Liver (tissue), 9 donors: Measurements from ENCODE around the gene HDAC10. TPM values are rescaled to one million over a fixed set of nuclear protein-coding genes. Genes with fewer than 3 reads are reported as not detected.

Experiments
- DNase-seq: peaks from one replicate; pipeline ENCODE4 v3.0.0-alpha.2; 2017; ENCODE audit warnings: low spot score
- H3K27ac ChIP-seq, 2 donors: one replicate each; pipeline ENCODE4 v1.7.0; 2013; ENCODE audit warnings: inconsistent platforms in 2 of 2, low read length in 2 of 2, control low read depth in 1 of 2, low read depth in 1 of 2, mild to moderate bottlenecking in 1 of 2
- H3K27me3 ChIP-seq, 4 donors: one replicate each; pipeline versions ENCODE4 v1.6.1 to v1.7.0; 2013; ENCODE audit warnings: low read length in 3 of 4, inconsistent platforms in 1 of 4, mild to moderate bottlenecking in 1 of 4, moderate library complexity in 1 of 4; ENCODE audit not compliant: control insufficient read depth in 4 of 4, insufficient read depth in 4 of 4
- H3K36me3 ChIP-seq, 4 donors: one replicate each; pipeline versions ENCODE4 v1.6.1 to v1.7.0; 2013; ENCODE audit warnings: low read length in 3 of 4, mild to moderate bottlenecking in 3 of 4, low read depth in 1 of 4, moderate library complexity in 1 of 4; ENCODE audit not compliant: control insufficient read depth in 4 of 4, insufficient read depth in 3 of 4
- H3K4me1 ChIP-seq, 4 donors: one replicate each; pipeline versions ENCODE4 v1.6.1 to v1.7.0; 2013; ENCODE audit warnings: low read length in 3 of 4, mild to moderate bottlenecking in 3 of 4, moderate library complexity in 1 of 4; ENCODE audit not compliant: control insufficient read depth in 4 of 4, insufficient read depth in 4 of 4
- H3K4me3 ChIP-seq, 3 donors: one replicate each; pipeline versions ENCODE4 v1.6.1 to v1.7.0; 2013; ENCODE audit warnings: low read length in 3 of 3, control low read depth in 1 of 3, low read depth in 1 of 3, mild to moderate bottlenecking in 1 of 3
- H3K9ac ChIP-seq, 2 donors: one replicate each; pipeline ENCODE4 v1.7.0; 2013; ENCODE audit warnings: low read length in 2 of 2, mild to moderate bottlenecking in 2 of 2, moderate library complexity in 2 of 2, control low read depth in 1 of 2, low read depth in 1 of 2
- H3K9me3 ChIP-seq, 4 donors: one replicate each; pipeline versions ENCODE4 v1.6.1 to v1.7.0; 2013; ENCODE audit warnings: low read length in 3 of 4; ENCODE audit not compliant: control insufficient read depth in 4 of 4
- EGR1 ChIP-seq, 2 donors: IDR thresholded peaks; 2 replicates each; pipeline ENCODE4 v1.6.1; 2016 to 2018; ENCODE audit warnings: antibody characterized with exemption in 2 of 2, low read depth in 2 of 2
- FOXA1 ChIP-seq: IDR thresholded peaks from 2 replicates; pipeline ENCODE4 v1.6.1; 2016; ENCODE audit warnings: antibody characterized with exemption
- FOXA2 ChIP-seq: IDR thresholded peaks from 2 replicates; pipeline ENCODE4 v1.6.1; 2016; ENCODE audit warnings: antibody characterized with exemption
- GABPA ChIP-seq, 2 donors: IDR thresholded peaks in 1 of 2; conservative IDR thresholded peaks in 1 of 2; 2 replicates each; pipeline ENCODE4 v1.6.1; 2016; ENCODE audit warnings: antibody characterized with exemption in 2 of 2, mild to moderate bottlenecking in 1 of 2, moderate library complexity in 1 of 2
- HNF4A ChIP-seq, 2 donors: conservative IDR thresholded peaks; 2 replicates each; pipeline ENCODE4 v1.6.1; 2016; ENCODE audit warnings: antibody characterized with exemption in 2 of 2, mild to moderate bottlenecking in 2 of 2
- JUND ChIP-seq, 2 donors: IDR thresholded peaks; 2 replicates each; pipeline ENCODE4 v1.6.1; 2016; ENCODE audit warnings: antibody characterized with exemption in 2 of 2
- NR2F2 ChIP-seq: IDR thresholded peaks from 2 replicates; pipeline ENCODE4 v1.6.1; 2016; ENCODE audit warnings: antibody characterized with exemption
- RAD21 ChIP-seq, 2 donors: IDR thresholded peaks; 2 replicates each; pipeline ENCODE4 v1.6.1; 2016; ENCODE audit warnings: antibody characterized with exemption in 2 of 2, mild to moderate bottlenecking in 2 of 2
- RXRA ChIP-seq, 2 donors: IDR thresholded peaks; 2 replicates each; pipeline ENCODE4 v1.6.1; 2017 to 2018; ENCODE audit warnings: antibody characterized with exemption in 2 of 2, mild to moderate bottlenecking in 1 of 2
- SP1 ChIP-seq: IDR thresholded peaks from 2 replicates; pipeline ENCODE4 v1.6.1; 2018; ENCODE audit warnings: antibody characterized with exemption, mild to moderate bottlenecking
- YY1 ChIP-seq: IDR thresholded peaks from 2 replicates; pipeline ENCODE4 v1.6.1; 2016; ENCODE audit warnings: antibody characterized with exemption, mild to moderate bottlenecking
- WGBS: extraction: QIAGEN DNeasy Blood & Tissue Kit; methylation state at CpG from one replicate; pipeline ENCODE4 v1.1.7; 2013; 5-methylcytosine and 5-hydroxymethylcytosine counted together
- polyA plus RNA-seq, 2 donors: library from polyadenylated mRNA; stranded (reverse) in 1 of 2; unstranded in 1 of 2; fragments of 200-250 nt in 1 of 2; fragments of >200 nt in 1 of 2; fragmentation: Nextera tagmentation in 1 of 2; extraction: Ambion mirVana in 1 of 2; gene quantifications; one replicate each; pipeline versions ENCODE4 v1.2.1 to v1.2.3, GENCODE V29; 2013 to 2015
- total RNA-seq, 2 donors: library from RNA; depleted of rRNA; stranded (reverse); fragments of >200 nt; gene quantifications; one replicate each; pipeline ENCODE4 v1.2.3, GENCODE V29; 2014
- TF ChIP-seq, protein P1 (sequence below): IDR thresholded peaks from 2 replicates; pipeline ENCODE4 v1.6.1; 2016; ENCODE audit warnings: antibody characterized with exemption
- TF ChIP-seq, protein P2 (sequence below): IDR thresholded peaks from 2 replicates; pipeline ENCODE4 v1.6.1; 2016; ENCODE audit warnings: antibody characterized with exemption
- TF ChIP-seq, protein P3 (sequence below): IDR thresholded peaks from 2 replicates; pipeline ENCODE4 v1.6.1; 2016; ENCODE audit warnings: antibody characterized with exemption, mild to moderate bottlenecking
- TF ChIP-seq, protein P4 (sequence below): fragments of 150-350 bp; IDR thresholded peaks from 2 replicates; pipeline ENCODE4 v1.5.1; 2017; ENCODE audit warnings: improper control_type of control experiment, low read depth, low read length; ENCODE audit not compliant: missing input control
- donor health status: healthy.
- donor health status: healthy.
- donor health status: healthy.
- donor health status: healthy.
- donor health status: healthy.

HDAC10 gene
- total and polyA plus RNA-seq, 4 donors = 6.2 to 18.2 (median 13.6) TPM

DNA sequence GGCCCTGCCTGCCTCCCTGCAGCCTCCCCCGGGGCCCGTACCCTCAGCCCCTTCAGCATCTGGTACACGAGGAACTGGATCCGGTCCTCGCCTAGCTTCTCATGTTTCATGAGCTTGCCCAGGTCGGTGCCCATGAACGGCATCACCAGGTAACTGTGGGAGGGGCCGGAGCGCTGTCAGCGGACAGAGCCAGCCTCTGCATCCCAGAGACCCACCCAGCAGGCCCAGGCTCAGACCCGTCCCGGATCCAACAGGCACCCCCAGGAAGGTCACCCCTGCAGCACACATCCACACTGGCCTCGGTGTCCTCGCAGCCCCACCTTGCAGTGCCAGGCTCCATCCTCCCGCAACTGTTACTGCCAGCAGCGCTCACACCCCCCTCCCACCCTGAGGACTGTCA is 6.0 kb upstream of the HDAC10 start (continued):
- TF ChIP-seq, protein P1, sequence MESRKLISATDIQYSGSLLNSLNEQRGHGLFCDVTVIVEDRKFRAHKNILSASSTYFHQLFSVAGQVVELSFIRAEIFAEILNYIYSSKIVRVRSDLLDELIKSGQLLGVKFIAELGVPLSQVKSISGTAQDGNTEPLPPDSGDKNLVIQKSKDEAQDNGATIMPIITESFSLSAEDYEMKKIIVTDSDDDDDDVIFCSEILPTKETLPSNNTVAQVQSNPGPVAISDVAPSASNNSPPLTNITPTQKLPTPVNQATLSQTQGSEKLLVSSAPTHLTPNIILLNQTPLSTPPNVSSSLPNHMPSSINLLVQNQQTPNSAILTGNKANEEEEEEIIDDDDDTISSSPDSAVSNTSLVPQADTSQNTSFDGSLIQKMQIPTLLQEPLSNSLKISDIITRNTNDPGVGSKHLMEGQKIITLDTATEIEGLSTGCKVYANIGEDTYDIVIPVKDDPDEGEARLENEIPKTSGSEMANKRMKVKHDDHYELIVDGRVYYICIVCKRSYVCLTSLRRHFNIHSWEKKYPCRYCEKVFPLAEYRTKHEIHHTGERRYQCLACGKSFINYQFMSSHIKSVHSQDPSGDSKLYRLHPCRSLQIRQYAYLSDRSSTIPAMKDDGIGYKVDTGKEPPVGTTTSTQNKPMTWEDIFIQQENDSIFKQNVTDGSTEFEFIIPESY = no peak
- TF ChIP-seq HNF4A (conservative IDR thresholded peaks at IDR 0.05) = no peak
- no peak for TF ChIP-seq GABPA (IDR thresholded peaks at IDR 0.05 in 1 of 2, conservative IDR thresholded peaks at IDR 0.05 in 1 of 2)
- no peak for TF ChIP-seq RXRA (IDR thresholded peaks at IDR 0.05)

DNA sequence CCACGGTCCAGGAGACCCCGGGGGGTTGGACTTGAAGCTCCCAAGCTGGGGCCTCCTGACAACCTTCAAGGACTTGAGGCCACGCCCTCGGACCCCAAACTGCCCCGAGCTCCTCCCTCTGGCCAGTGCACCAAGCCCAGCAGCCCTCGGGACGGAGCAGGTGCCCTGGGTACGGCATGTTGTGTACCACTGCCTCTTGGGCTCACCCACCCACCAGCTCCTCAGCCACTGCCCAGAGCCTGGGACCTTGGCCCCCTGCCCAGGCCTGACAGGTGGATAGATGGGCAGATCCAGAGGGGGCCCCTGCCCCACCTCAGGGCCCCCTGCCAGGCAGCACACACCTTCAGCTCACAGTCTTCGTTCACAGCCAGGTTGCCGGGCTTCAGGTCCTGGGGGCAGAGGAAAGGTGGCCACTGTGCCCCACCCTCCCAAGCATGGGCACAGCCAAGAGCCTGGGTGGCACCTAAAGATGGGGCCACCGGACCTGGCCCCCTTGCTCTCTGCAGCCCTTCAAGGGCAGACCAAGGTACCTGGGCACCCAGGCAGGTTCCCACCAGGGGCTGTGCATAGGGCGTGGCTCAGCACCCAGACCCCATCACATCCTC is 5.3 kb upstream of the HDAC10 start:
- peaks cover 17 to 41% (median 27%) of the 10 kb centered on the region in 4 donors for H3K4me1 ChIP-seq
- no peak overlapping the region for H3K9ac ChIP-seq
- no peak for DNase-seq
- H3K27ac ChIP-seq = no peak overlapping the region
- H3K36me3 ChIP-seq = peaks cover 0 to 1% (median 0%) of the 10 kb centered on the region in 4 donors
- 88% methylated on average over 12 of the region's 12 CpGs for WGBS
- no peaks in the 10 kb centered on the region for H3K9me3 ChIP-seq
- no peak overlapping the region for H3K4me3 ChIP-seq
- TF ChIP-seq, protein P2, sequence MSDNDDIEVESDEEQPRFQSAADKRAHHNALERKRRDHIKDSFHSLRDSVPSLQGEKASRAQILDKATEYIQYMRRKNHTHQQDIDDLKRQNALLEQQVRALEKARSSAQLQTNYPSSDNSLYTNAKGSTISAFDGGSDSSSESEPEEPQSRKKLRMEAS = no peak
- no peak for TF ChIP-seq FOXA2
- no peak for TF ChIP-seq SP1
- TF ChIP-seq, protein P3, sequence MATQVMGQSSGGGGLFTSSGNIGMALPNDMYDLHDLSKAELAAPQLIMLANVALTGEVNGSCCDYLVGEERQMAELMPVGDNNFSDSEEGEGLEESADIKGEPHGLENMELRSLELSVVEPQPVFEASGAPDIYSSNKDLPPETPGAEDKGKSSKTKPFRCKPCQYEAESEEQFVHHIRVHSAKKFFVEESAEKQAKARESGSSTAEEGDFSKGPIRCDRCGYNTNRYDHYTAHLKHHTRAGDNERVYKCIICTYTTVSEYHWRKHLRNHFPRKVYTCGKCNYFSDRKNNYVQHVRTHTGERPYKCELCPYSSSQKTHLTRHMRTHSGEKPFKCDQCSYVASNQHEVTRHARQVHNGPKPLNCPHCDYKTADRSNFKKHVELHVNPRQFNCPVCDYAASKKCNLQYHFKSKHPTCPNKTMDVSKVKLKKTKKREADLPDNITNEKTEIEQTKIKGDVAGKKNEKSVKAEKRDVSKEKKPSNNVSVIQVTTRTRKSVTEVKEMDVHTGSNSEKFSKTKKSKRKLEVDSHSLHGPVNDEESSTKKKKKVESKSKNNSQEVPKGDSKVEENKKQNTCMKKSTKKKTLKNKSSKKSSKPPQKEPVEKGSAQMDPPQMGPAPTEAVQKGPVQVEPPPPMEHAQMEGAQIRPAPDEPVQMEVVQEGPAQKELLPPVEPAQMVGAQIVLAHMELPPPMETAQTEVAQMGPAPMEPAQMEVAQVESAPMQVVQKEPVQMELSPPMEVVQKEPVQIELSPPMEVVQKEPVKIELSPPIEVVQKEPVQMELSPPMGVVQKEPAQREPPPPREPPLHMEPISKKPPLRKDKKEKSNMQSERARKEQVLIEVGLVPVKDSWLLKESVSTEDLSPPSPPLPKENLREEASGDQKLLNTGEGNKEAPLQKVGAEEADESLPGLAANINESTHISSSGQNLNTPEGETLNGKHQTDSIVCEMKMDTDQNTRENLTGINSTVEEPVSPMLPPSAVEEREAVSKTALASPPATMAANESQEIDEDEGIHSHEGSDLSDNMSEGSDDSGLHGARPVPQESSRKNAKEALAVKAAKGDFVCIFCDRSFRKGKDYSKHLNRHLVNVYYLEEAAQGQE = no peak
- H3K27me3 ChIP-seq = no peaks in the 10 kb centered on the region

DNA sequence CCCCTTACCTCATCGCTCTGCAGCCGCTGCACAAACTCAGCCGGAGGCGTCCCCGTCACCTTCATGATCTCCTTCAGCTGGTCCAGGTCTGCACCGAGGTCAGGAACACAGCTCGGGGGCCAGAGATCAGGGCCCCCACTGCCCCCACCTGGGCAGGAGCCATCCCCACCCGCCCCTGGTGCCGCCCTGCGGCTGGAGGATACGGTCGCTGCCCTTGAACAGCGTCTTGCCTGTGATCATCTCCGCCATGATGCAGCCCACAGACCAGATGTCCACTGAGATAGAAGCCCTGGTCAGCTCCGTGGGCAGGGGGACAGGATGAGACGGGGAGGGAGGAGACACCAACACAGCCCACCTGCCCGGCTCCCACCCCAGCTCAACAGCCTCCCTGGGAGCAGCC is 4.5 kb upstream of the HDAC10 start:
- Histone ChIP-seq H3K36me3 (peaks cover 0 to 1% (median 0%) of the 10 kb centered on the region in 4 donors), H3K4me3 (no peak overlapping the region), H3K9ac (no peak overlapping the region), H3K9me3 (no peaks in the 10 kb centered on the region), H3K27me3 (no peaks in the 10 kb centered on the region), H3K27ac (no peak overlapping the region), H3K4me1 (peaks cover 14 to 43% (median 25%) of the 10 kb centered on the region in 4 donors)
- TF ChIP-seq NR2F2 (no peak), JUND (IDR thresholded peaks at IDR 0.05) (no peak), FOXA2 (no peak), EGR1 (IDR thresholded peaks at IDR 0.05; ENCODE audit: low read depth in 2 of 2) (no peak), GABPA (IDR thresholded peaks at IDR 0.05 in 1 of 2, conservative IDR thresholded peaks at IDR 0.05 in 1 of 2) (no peak), RAD21 (IDR thresholded peaks at IDR 0.05) (no peak), FOXA1 (no peak), YY1 (no peak)
- TF ChIP-seq, protein P4, sequence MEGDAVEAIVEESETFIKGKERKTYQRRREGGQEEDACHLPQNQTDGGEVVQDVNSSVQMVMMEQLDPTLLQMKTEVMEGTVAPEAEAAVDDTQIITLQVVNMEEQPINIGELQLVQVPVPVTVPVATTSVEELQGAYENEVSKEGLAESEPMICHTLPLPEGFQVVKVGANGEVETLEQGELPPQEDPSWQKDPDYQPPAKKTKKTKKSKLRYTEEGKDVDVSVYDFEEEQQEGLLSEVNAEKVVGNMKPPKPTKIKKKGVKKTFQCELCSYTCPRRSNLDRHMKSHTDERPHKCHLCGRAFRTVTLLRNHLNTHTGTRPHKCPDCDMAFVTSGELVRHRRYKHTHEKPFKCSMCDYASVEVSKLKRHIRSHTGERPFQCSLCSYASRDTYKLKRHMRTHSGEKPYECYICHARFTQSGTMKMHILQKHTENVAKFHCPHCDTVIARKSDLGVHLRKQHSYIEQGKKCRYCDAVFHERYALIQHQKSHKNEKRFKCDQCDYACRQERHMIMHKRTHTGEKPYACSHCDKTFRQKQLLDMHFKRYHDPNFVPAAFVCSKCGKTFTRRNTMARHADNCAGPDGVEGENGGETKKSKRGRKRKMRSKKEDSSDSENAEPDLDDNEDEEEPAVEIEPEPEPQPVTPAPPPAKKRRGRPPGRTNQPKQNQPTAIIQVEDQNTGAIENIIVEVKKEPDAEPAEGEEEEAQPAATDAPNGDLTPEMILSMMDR = no peak
- DNase-seq = no peak
- WGBS = 95% methylated on average over 17 of the region's 17 CpGs
